HepG2 (cell line): ENCODE measurements around the gene CIAO2B. TPM values are rescaled to one million over a fixed set of nuclear protein-coding genes. Genes with fewer than 3 reads are reported as not detected.
A peak's percentile ranks its signal among the peaks of the same experiment; 100 is the strongest.

Source experiments
- CHD2 ChIP-seq: IDR thresholded peaks from 2 replicates; pipeline ENCODE4 v1.6.1; 2011; ENCODE audit warnings: low read depth, low read length, improper control_type of control experiment
- CHD4 ChIP-seq: fragments of 200-600 bp; sonication (generic); IDR thresholded peaks from 2 replicates; pipeline ENCODE4 v1.7.0; 2017; ENCODE audit warnings: mild to moderate bottlenecking, low read length, borderline replicate concordance
- DMAP1 ChIP-seq: IDR thresholded peaks from 2 replicates; pipeline ENCODE4 v1.6.1; 2016
- EEA1 ChIP-seq: sonication (generic); formaldehyde crosslinking; IDR thresholded peaks from 2 replicates; pipeline ENCODE4 v1.5.1; 2020; ENCODE audit warnings: mild to moderate bottlenecking, missing genetic modification reagents, borderline replicate concordance
- GATAD1 ChIP-seq: IDR thresholded peaks from 2 replicates; pipeline ENCODE4 v1.6.1; 2016; ENCODE audit warnings: missing genetic modification reagents, missing compliant biosample characterization
- GFI1 ChIP-seq: sonication (generic); formaldehyde crosslinking; IDR thresholded peaks from 2 replicates; pipeline ENCODE4 v1.5.0; 2020; ENCODE audit warnings: missing genetic modification reagents, mild to moderate bottlenecking, borderline replicate concordance
- GTF3A ChIP-seq: sonication (generic); formaldehyde crosslinking; conservative IDR thresholded peaks from 2 replicates; pipeline ENCODE4 v1.4.0; 2020; ENCODE audit warnings: mild to moderate bottlenecking, missing genetic modification reagents
- KDM4B ChIP-seq: sonication (generic); formaldehyde crosslinking; IDR thresholded peaks from 2 replicates; pipeline ENCODE4 v1.4.0; 2020; ENCODE audit warnings: missing genetic modification reagents
- LCORL ChIP-seq, 2 experiments: fragments of 450-650 bp in 1 of 2; sonication (generic) in 1 of 2; formaldehyde crosslinking in 1 of 2; IDR thresholded peaks; 2 replicates each; pipeline versions ENCODE4 v1.5.0 to v1.6.1; 2017 to 2020; ENCODE audit warnings: antibody characterized with exemption in 1 of 2, missing genetic modification reagents in 1 of 2
- MAF1 ChIP-seq: sonication (generic); formaldehyde crosslinking; IDR thresholded peaks from 2 replicates; pipeline ENCODE4 v1.5.0; 2020; ENCODE audit warnings: missing genetic modification reagents, borderline replicate concordance
- MEF2D ChIP-seq: sonication (generic); formaldehyde crosslinking; IDR thresholded peaks from 2 replicates; pipeline ENCODE4 v1.5.1; 2020; ENCODE audit warnings: mild to moderate bottlenecking, missing genetic modification reagents
- MLXIP ChIP-seq: sonication (generic); formaldehyde crosslinking; IDR thresholded peaks from 2 replicates; pipeline ENCODE4 v1.9.0; 2021; ENCODE audit warnings: missing genetic modification reagents, borderline replicate concordance
- MTA1 ChIP-seq: sonication (generic); formaldehyde crosslinking; IDR thresholded peaks from 2 replicates; pipeline ENCODE4 v1.4.0; 2020; ENCODE audit warnings: missing genetic modification reagents, mild to moderate bottlenecking, borderline replicate concordance
- MYPOP ChIP-seq: sonication (generic); formaldehyde crosslinking; IDR thresholded peaks from 2 replicates; pipeline ENCODE4 v1.8.1; 2023; ENCODE audit warnings: mild to moderate bottlenecking, moderate library complexity, missing genetic modification reagents
- NR2F6 ChIP-seq, 2 experiments: IDR thresholded peaks; 2 replicates each; pipeline ENCODE4 v1.6.1; 2016; ENCODE audit warnings: antibody characterized with exemption in 1 of 2, mild to moderate bottlenecking in 1 of 2
- POLR2G ChIP-seq: fragments of 200-400 bp; formaldehyde crosslinking; IDR thresholded peaks from 2 replicates; pipeline ENCODE4 v1.6.1; 2018; ENCODE audit warnings: mild to moderate bottlenecking, low read depth, low read length, moderate library complexity
- RARA ChIP-seq: IDR thresholded peaks from 2 replicates; pipeline ENCODE4 v1.6.1; 2016; ENCODE audit warnings: missing genetic modification reagents, missing compliant biosample characterization
- RBM22 ChIP-seq: fragments of 200-400 bp; formaldehyde crosslinking; optimal IDR thresholded peaks from 2 replicates; pipeline ENCODE3; 2017; ENCODE audit warnings: mild to moderate bottlenecking, low read length, moderate library complexity
- ZKSCAN5 ChIP-seq: sonication (generic); formaldehyde crosslinking; IDR thresholded peaks from 2 replicates; pipeline ENCODE4 v1.5.1; 2020; ENCODE audit warnings: mild to moderate bottlenecking, missing genetic modification reagents
- ZNF101 ChIP-seq: sonication (generic); formaldehyde crosslinking; IDR thresholded peaks from 2 replicates; pipeline ENCODE4 v1.4.0; 2020; ENCODE audit warnings: mild to moderate bottlenecking, low read depth, missing genetic modification reagents, borderline replicate concordance
- ZNF17 ChIP-seq: sonication (generic); formaldehyde crosslinking; IDR thresholded peaks from 2 replicates; pipeline ENCODE4 v1.5.0; 2020; ENCODE audit warnings: mild to moderate bottlenecking, missing genetic modification reagents
- ZNF367 ChIP-seq: sonication (generic); formaldehyde crosslinking; IDR thresholded peaks from 2 replicates; pipeline ENCODE4 v1.4.0; 2020; ENCODE audit warnings: missing genetic modification reagents, borderline replicate concordance
- ZNF414 ChIP-seq: sonication (generic); formaldehyde crosslinking; IDR thresholded peaks from 2 replicates; pipeline ENCODE4 v1.5.0; 2020; ENCODE audit warnings: missing genetic modification reagents
- ZNF501 ChIP-seq: sonication (generic); formaldehyde crosslinking; IDR thresholded peaks from 2 replicates; pipeline ENCODE4 v1.5.1; 2020; ENCODE audit warnings: mild to moderate bottlenecking, moderate library complexity, missing genetic modification reagents
- ZNF672 ChIP-seq: sonication (generic); formaldehyde crosslinking; IDR thresholded peaks from 2 replicates; pipeline ENCODE4 v1.8.1; 2022; ENCODE audit warnings: missing genetic modification reagents
- ZNF777 ChIP-seq: sonication (generic); formaldehyde crosslinking; IDR thresholded peaks from 2 replicates; pipeline ENCODE4 v1.4.0; 2020; ENCODE audit warnings: missing genetic modification reagents
- ZSCAN21 ChIP-seq: sonication (generic); formaldehyde crosslinking; IDR thresholded peaks from 2 replicates; pipeline ENCODE4 v1.8.0; 2022; ENCODE audit warnings: mild to moderate bottlenecking, missing genetic modification reagents, moderate library complexity, borderline replicate concordance
- polyA plus RNA-seq, 8 experiments: library from polyadenylated mRNA; depleted of rRNA in 3 of 8; stranded (reverse) in 7 of 8; unstranded in 1 of 8; fragments of >200 nt; fragmentation: Illumina TruSeq in 4 of 8; extraction: Trizol in 4 of 8; gene quantifications; 2 replicates each; pipeline versions ENCODE4 v1.2.1 to v1.2.3, GENCODE V29; 2011 to 2016; ENCODE audit warnings: low read depth in 4 of 8, missing spikeins in 1 of 8, mixed read lengths in 1 of 8; ENCODE audit not compliant: insufficient read depth in 1 of 8
- total RNA-seq, 5 experiments: library from RNA; depleted of rRNA; stranded (reverse); fragments of >200 nt; fragmentation: Illumina TruSeq; extraction: Trizol; gene quantifications; 2 replicates each; pipeline ENCODE4 v1.2.3, GENCODE V29; 2016; ENCODE audit warnings: low read depth in 1 of 5

Gene CIAO2B
- total and polyA plus RNA-seq, 2 of the 13 experiments (the other 11 are each of a cell fraction or from before 2014, with no cell fraction given): 157 to 293 TPM

DNA sequence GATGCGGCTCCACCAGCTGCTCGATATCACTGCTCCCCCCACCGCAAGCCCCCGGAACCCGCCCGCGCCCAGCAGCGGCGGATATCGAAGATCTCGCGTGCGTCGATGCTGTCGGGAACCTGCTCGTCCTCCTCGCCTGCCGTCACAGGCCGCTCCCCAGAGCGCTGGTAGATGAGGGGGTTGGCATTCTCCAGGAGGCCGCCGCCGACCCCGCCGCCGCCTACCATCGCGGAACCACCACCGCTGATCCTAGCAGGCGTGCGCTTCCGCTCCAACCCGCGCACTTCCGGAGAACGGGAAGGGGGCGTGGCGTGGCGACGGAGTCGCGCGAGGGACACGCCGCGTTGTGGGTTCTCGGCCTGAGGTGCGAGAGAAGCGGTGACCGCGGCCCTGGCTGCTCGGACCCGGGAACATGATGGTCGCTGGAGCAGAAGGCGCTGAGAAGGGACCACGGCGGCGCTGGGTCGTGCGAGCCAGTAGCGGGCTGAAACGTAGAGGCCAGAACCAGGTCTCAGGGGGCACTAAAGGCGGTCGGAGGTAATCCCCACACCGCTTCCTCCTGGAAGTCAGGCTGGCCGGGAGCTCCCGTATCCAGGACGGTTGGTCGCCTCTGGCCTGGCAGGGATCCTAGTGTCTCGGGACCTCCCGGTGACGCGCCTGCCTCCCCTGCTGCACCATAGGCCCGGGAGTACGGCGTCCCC is at the start of gene CIAO2B (continued):
- TF ChIP-seq ZNF101 (CRISPR knock-in tag) (no peak), CHD2 (peak; percentile 88), GFI1 (CRISPR knock-in tag) (peak; percentile 79), CHD4 (no peak), NR2F6 (IDR thresholded peaks at IDR 0.05) (no peak), NR2F6 (CRISPR knock-in tag; IDR thresholded peaks at IDR 0.05) (peak; percentile 59; the same call in 1 of the 2 replicates), ZNF501 (CRISPR knock-in tag) (peak; percentile 93), ZNF17 (peak; percentile 94; the same call in 1 of the 2 replicates), LCORL (IDR thresholded peaks at IDR 0.05) (no peak), LCORL (CRISPR knock-in tag; IDR thresholded peaks at IDR 0.05) (peak; percentile 74), ZNF414 (CRISPR knock-in tag) (peak; percentile 70; the same call in 1 of the 2 replicates), ZNF777 (peak; percentile 71), RBM22 (no peak), ZNF367 (no peak), ZNF672 (0 out of 2 replicates have a peak, but pooled peaks have one; percentile 76), EEA1 (peak; percentile 64), MLXIP (CRISPR knock-in tag) (peak; percentile 65; the same call in 1 of the 2 replicates), RARA (no peak), ZSCAN21 (CRISPR knock-in tag) (peak; percentile 97), GTF3A (CRISPR knock-in tag) (no peak), MTA1 (peak; percentile 87; the same call in 1 of the 2 replicates), KDM4B (CRISPR knock-in tag) (peak; percentile 93; the same call in 1 of the 2 replicates), DMAP1 (CRISPR knock-in tag) (peak; percentile 90; the same call in 1 of the 2 replicates), MEF2D (CRISPR knock-in tag) (peak; percentile 90; the same call in 1 of the 2 replicates), ZKSCAN5 (no peak; the same call in 1 of the 2 replicates), MYPOP (peak; percentile 92), MAF1 (peak; percentile 97), POLR2G (peak; percentile 97), GATAD1 (CRISPR knock-in tag) (peak; percentile 98)
